GM04504 (cell line): ENCODE data around the gene KMT2A.

Source experiments
- DNase-seq: peaks from one replicate; pipeline ENCODE4 v3.0.0-alpha.2; 2012; ENCODE audit warnings: low read depth

The KMT2A gene

DNA sequence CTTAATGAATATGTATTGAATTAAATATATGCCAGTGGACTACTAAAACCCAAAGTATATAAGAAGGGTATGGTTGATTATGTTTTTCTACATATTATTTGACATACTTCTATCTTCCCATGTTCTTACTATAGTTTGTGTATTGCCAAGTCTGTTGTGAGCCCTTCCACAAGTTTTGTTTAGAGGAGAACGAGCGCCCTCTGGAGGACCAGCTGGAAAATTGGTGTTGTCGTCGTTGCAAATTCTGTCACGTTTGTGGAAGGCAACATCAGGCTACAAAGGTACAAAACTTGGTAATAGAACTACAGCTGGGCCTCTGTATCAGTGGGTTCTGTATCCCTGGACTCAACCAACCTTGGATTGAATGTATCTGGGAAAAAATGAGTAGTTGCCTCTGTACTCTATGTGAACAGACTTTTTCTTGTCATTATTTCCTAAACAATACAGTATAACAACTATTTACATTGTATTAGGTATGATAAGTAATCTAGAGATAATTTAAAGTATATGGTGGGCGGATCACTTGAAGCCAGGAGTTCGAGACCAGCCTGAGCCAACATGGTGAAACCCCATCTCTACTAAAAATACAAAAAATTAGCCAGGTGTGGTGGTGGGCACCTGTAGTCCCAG lies 52.3 kb downstream of the KMT2A start:
- DNase-seq, result peak; percentile 53

DNA sequence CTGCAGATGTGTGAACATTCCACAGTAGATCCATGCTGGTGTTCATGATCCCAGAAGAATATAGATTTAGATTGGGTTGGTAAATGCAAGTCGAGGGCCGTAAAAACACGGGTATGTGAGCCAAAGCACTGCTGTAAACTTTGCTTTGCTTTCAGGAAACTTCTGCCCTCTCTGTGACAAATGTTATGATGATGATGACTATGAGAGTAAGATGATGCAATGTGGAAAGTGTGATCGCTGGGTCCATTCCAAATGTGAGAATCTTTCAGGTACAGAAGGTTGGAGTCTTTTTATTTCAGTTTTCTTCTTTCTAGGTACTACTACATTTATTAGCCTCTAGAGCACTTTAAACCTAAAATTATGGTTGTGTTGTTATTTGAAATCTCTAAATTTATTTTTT lies 54.7 kb downstream of the KMT2A start:
- DNase-seq, result no peak

DNA sequence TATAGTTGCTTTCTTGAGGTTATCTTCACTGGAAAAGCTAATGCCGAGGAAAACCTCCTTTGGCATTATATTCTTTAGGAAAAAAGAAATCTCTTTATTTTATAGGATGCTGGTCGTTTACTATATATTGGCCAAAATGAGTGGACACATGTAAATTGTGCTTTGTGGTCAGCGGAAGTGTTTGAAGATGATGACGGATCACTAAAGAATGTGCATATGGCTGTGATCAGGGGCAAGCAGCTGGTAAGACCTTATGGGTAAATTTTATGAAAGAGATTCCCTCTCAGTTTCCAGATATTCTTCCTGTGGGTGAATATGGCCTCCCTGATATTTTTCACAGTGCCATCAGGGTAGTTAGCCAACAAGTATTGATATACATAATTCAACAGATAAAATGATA lies 61.5 kb downstream of the KMT2A start:
- peak; percentile 57 for DNase-seq

DNA sequence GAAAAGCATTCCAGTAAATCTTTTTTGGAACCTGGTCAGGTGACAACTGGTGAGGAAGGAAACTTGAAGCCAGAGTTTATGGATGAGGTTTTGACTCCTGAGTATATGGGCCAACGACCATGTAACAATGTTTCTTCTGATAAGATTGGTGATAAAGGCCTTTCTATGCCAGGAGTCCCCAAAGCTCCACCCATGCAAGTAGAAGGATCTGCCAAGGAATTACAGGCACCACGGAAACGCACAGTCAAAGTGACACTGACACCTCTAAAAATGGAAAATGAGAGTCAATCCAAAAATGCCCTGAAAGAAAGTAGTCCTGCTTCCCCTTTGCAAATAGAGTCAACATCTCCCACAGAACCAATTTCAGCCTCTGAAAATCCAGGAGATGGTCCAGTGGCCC lies 66.9 kb downstream of the KMT2A start:
- DNase-seq, result no peak

DNA sequence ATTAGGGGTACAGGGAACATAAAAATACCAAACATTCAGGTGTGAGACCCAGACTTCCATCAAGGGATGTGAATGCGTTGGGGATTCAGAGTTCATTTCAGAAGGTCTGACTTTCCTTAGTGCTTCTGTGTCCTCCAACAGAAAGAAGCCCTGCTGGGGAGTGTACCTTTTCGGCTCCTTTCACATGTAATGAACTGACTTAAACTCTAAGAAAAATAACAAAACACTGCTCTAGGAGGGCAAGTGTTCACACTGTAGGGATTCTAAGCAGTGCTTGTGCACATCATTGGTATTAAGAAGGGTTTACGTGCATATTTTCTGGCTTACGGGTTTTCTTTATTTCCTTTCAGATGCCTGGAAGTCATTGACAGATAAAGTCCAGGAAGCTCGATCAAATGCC lies 75.3 kb downstream of the KMT2A start:
- no peak for DNase-seq

DNA sequence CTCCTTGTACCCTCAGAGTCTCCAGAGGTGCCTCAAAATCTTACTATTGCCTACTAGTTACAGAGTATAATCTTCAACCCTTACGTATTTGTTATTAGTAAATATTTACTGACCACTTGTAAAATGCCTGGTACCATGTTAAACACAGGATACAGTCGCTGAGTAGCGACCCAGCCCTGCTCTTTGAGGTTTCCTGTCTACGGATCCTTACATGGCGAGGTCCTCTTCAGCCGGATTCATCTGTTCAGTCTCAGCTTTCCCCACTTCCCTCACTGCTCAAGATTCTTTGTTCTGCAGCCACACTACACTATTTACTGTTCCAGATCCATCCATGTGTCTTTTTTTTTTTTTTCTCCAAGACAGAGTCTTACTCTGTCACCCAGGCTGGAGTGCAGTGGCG lies 77.8 kb downstream of the KMT2A start:
- DNase-seq, result no peak

DNA sequence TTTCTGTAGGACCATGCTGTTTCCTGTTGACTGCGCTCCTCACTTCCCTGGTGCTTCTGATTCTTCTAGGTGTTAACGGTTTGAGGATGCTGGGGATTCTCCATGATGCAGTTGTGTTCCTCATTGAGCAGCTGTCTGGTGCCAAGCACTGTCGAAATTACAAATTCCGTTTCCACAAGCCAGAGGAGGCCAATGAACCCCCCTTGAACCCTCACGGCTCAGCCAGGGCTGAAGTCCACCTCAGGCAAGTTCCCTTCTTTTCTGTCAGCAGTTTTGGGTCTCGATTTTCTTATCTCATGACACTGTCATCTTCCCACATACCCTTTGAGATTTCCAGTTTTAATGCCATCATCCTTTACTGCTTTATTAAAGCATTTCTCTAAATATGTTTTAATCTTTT lies 83.3 kb downstream of the KMT2A start:
- DNase-seq, result no peak

DNA sequence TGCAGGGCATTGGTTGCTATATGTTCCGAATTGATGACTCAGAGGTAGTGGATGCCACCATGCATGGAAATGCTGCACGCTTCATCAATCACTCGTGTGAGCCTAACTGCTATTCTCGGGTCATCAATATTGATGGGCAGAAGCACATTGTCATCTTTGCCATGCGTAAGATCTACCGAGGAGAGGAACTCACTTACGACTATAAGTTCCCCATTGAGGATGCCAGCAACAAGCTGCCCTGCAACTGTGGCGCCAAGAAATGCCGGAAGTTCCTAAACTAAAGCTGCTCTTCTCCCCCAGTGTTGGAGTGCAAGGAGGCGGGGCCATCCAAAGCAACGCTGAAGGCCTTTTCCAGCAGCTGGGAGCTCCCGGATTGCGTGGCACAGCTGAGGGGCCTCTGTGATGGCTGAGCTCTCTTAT lies 85.6 kb downstream of the KMT2A start:
- DNase-seq, result no peak

DNA sequence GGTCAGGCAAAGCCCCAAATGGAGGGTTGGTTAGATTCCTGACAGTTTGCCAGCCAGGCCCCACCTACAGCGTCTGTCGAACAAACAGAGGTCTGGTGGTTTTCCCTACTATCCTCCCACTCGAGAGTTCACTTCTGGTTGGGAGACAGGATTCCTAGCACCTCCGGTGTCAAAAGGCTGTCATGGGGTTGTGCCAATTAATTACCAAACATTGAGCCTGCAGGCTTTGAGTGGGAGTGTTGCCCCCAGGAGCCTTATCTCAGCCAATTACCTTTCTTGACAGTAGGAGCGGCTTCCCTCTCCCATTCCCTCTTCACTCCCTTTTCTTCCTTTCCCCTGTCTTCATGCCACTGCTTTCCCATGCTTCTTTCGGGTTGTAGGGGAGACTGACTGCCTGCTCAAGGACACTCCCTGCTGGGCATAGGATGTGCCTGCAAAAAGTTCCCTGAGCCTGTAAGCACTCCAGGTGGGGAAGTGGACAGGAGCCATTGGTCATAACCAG lies 86.3 kb downstream of the KMT2A start:
- no peak for DNase-seq

DNA sequence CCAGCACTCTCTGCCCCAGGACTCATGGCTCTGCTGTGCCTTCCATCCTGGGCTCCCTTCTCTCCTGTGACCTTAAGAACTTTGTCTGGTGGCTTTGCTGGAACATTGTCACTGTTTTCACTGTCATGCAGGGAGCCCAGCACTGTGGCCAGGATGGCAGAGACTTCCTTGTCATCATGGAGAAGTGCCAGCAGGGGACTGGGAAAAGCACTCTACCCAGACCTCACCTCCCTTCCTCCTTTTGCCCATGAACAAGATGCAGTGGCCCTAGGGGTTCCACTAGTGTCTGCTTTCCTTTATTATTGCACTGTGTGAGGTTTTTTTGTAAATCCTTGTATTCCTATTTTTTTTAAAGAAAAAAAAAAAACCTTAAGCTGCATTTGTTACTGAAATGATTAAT lies 88.1 kb downstream of the KMT2A start:
- DNase-seq, result no peak

DNA sequence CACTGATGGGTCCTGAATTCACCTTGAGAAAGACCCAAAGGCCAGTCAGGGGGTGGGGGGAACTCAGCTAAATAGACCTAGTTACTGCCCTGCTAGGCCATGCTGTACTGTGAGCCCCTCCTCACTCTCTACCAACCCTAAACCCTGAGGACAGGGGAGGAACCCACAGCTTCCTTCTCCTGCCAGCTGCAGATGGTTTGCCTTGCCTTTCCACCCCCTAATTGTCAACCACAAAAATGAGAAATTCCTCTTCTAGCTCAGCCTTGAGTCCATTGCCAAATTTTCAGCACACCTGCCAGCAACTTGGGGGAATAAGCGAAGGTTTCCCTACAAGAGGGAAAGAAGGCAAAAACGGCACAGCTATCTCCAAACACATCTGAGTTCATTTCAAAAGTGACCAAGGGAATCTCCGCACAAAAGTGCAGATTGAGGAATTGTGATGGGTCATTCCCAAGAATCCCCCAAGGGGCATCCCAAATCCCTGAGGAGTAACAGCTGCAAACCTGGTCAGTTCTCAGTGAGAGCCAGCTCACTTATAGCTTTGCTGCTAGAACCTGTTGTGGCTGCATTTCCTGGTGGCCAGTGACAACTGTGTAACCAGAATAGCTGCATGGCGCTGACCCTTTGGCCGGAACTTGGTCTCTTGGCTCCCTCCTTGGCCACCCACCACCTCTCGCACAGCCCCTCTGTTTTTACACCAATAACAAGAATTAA lies 88.6 kb downstream of the KMT2A start:
- DNase-seq, result no peak

DNA sequence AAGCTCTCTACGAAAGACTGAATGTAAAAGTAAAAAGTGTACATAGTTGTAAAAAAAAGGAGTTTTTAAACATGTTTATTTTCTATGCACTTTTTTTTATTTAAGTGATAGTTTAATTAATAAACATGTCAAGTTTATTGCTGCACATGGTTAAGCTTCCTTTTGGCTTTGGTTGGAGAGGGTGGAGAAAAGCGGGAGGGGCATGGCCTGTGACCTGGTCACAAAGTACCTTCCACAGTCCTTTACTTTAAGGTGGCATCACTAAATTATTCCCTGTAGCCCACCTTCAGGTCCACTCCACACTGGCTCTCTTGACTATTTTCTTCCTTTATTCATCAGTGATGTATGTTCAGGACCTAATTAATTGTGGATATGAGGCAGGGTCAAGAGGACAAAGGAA lies 90.4 kb downstream of the KMT2A start:
- DNase-seq, result no peak

DNA sequence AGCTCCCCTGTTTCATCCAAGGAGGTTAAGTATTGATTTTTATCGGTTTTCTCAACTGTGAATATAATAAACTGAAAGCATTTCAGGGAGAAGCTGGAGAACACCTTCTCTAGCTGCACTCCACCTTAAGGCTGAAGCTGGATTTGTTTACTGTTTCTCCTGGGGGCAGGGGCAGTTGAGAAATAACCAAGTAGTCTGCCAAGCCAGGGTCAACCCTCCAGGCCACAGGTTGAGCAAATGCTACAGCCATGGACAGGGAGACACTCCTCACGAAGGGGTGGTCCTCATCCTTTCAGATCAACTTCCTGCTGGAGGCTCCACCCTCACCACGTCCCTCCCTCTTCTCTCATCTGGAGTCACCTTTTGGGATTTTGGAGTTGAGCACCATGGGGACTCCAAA lies 90.8 kb downstream of the KMT2A start, which contains the start of gene TTC36:
TSS of gene TTC36 (plus strand) at position 366 of the 400 bp plus-strand sequence. CDS start at position 387, 21 bp downstream.
- no peak for DNase-seq

DNA sequence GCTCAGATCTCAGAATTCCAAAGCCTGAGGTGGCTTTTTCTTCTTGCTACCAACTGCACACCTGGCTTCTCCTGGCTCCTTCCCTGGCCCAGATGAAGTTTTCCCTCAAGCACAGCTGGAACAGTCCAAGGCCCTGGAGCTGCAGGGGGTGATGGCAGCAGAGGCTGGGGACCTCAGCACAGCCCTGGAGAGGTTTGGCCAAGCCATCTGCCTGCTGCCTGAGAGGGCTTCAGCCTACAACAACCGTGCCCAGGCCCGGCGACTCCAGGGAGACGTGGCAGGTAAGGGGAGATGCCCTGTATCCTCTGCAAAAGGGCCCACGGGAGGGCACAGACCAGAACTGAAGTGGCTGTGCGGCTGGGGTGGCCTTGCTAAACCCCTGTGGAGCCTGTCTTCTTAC lies 92.2 kb downstream of the KMT2A start:
- DNase-seq, result no peak

DNA sequence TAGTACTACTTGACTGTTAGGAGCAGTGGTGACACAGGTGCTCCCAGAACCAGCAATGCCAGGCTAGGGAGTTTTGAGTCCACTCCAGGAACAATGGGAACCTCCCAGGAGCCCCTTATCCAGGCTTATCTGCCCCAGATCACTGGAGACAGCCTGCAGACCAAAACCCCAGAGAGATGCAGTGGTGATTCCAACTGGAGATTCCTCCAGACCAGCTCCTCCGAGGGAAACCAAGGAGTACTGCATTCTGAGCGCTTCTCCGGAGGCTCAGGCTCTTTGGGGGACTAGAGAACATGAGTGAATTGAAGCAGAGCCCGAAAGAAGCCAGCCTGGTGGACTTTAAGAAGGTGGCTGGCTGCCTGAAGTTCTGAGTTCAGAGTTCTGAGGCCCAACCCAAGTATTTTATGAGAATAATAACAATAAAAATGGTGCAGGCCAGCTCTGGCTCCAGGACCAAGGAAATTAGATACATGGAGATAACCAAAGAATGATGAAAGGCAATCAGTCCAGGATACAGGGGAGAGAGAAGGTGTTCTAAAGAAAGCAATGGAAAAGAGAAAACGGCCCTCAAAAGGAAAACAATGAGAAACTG lies 93.4 kb downstream of the KMT2A start:
- no peak for DNase-seq

DNA sequence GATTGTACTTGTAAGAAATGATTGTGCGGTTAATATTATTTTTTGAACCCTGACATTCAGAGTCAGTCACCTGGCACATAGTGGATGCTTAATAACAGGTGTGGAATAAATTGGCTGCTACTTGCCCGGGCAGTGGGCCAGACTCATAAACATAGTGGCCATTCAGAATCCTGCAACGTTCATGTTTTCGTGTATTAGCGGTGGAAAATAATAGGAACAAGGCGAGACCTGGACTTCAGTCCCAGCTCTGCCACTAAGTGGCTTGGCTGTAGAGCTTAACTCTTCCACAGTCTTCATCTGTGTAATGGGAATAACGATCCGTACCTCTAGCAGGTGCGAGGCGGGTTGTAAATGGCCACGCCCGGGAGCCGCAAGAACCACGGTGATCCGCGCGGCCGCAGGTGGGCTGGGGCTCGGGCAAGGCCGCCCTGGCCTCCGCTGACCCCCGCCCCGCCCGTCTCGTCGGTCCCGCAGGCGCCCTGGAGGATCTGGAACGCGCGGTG lies 93.9 kb downstream of the KMT2A start:
- no peak for DNase-seq

DNA sequence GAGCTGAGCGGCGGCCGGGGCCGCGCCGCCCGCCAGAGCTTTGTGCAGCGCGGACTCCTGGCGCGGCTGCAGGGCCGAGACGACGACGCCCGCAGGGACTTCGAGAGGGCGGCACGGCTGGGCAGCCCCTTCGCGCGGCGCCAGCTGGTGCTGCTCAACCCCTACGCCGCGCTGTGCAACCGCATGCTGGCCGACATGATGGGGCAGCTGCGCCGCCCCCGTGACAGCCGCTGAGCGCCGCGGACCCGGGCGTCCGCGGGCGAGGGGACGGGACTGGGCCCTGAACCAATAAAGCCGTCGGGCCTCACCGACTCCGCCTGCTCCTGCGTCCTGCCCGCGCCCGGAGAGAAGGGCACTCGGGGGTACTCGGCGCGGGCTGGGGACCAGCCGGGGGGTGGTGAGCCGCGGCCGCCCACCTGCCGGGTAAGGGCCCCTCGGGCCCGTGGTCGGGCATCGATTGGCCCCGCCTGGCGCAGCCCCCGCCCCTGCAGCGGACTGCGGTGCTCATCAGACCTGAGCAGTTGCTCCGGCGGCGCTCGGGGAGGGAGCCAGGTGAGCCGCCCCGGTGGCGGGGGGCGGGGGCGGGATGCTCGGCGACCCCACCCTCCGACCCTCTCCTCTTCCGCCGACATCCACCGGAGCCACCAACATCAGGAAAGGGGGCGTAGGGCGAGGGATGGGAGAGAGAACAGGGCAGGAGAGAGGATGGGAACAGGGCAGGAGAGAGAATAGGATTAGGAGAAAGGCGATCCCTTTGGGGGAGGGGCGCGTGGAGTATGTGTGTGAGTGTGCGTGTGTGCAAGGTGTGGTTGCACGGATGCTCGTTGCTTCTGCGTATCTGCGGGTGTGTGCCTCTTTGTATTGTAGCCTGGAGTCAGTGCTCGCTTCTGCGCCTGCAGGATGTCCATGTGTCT lies 94.6 kb downstream of the KMT2A start, which contains the start of gene TMEM25:
TSS of gene TMEM25 (plus strand) at position 510 of the 914 bp plus-strand sequence. CDS start 610 bp downstream, outside the sequence.
- no peak for DNase-seq

DNA sequence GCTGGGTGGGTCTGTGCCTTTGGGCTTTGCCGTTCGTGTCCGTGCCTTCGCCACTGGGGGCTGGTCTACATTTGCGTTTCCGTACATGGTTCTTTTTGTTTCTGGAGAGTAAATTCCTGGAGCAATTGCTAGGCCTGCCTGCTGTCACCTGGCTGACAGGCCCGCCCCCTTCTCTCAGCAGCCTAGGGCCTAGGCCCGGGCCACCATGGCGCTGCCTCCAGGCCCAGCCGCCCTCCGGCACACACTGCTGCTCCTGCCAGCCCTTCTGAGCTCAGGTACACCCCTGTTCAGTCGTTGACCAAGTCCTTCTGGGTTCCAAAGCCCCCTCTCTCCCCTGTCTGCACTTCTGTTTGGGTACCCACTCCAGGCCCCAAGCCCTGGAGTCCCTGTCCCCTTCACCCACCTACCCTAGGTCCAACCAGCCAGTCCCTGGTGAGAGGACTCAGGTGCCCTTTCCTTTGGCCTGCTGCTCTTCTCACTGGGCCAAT lies 95.3 kb downstream of the KMT2A start:
- DNase-seq, result no peak

DNA sequence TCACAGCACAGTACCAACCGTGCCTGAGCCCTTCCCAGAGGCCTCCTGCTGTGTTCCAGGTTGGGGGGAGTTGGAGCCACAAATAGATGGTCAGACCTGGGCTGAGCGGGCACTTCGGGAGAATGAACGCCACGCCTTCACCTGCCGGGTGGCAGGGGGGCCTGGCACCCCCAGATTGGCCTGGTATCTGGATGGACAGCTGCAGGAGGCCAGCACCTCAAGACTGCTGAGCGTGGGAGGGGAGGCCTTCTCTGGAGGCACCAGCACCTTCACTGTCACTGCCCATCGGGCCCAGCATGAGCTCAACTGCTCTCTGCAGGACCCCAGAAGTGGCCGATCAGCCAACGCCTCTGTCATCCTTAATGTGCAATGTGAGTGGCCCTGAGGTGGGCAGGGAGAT lies 95.8 kb downstream of the KMT2A start:
- DNase-seq, result no peak

DNA sequence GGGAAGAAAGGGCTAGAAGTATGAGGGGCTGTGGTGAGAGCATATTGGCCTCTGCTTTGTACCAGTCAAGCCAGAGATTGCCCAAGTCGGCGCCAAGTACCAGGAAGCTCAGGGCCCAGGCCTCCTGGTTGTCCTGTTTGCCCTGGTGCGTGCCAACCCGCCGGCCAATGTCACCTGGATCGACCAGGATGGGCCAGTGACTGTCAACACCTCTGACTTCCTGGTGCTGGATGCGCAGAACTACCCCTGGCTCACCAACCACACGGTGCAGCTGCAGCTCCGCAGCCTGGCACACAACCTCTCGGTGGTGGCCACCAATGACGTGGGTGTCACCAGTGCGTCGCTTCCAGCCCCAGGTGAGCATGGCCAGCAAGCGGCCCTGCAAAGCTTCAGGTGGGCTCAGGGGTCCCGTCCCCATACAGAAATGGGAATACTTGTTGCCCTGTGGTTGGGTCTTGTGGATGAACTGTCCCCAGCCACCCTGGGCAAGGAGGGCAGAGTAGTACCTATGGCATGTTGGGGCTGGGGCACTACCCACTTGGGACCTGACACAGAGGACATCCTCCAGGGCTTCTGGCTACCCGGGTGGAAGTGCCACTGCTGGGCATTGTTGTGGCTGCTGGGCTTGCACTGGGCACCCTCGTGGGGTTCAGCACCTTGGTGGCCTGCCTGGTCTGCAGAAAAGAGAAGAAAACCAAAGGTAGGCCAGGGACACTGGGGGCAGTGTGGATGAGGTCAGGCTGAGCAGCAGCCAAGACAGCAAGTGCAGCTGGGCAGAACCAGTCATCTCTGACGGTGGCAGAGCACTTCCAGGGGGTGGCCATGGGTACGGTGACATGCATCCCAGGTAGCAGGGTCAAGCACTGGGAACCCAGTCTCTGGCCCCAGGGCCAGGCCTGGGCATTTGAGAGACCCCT lies 96.8 kb downstream of the KMT2A start:
- no peak for DNase-seq
